H9 (cell line): ENCODE results near the gene CDCA3. TPM values are rescaled to one million over a fixed set of nuclear protein-coding genes. Genes with fewer than 3 reads are reported as not detected.

Experiments used
- DNase-seq: peaks from one replicate; pipeline ENCODE4 v3.0.0-alpha.2; 2017
- H2AFZ ChIP-seq: one replicate; pipeline ENCODE4 v1.6.1; 2013; ENCODE audit warnings: mild to moderate bottlenecking, low read length, control low read depth, moderate library complexity
- H2AK5ac ChIP-seq: 2 replicates; pipeline ENCODE4 v1.6.1; 2013; ENCODE audit warnings: low read length, control low read depth, mixed read lengths; ENCODE audit not compliant: insufficient read length
- H2BK120ac ChIP-seq: one replicate; pipeline ENCODE4 v1.6.1; 2013; ENCODE audit warnings: low read depth, mild to moderate bottlenecking, low read length, control low read depth, inconsistent platforms; ENCODE audit not compliant: poor library complexity, severe bottlenecking
- H2BK12ac ChIP-seq: 2 replicates; pipeline ENCODE4 v1.6.1; 2013; ENCODE audit warnings: low read length, control low read depth, mixed read lengths, low read depth; ENCODE audit not compliant: insufficient read length
- H2BK15ac ChIP-seq: 2 replicates; pipeline ENCODE4 v1.6.1; 2013; ENCODE audit warnings: low read depth, low read length, control low read depth
- H2BK20ac ChIP-seq: one replicate; pipeline ENCODE4 v1.6.1; 2013; ENCODE audit warnings: low read depth, mild to moderate bottlenecking, low read length, control low read depth, inconsistent platforms; ENCODE audit not compliant: poor library complexity, severe bottlenecking
- H2BK5ac ChIP-seq: 2 replicates; pipeline ENCODE4 v1.6.1; 2013; ENCODE audit warnings: low read length, control low read depth, mixed read lengths; ENCODE audit not compliant: insufficient read length
- H3K14ac ChIP-seq: 2 replicates; pipeline ENCODE4 v1.6.1; 2013; ENCODE audit warnings: low read length, control low read depth; ENCODE audit not compliant: insufficient read depth
- H3K18ac ChIP-seq: 2 replicates; pipeline ENCODE4 v1.6.1; 2013; ENCODE audit warnings: low read depth, mild to moderate bottlenecking, mixed read lengths, low read length, control low read depth; ENCODE audit not compliant: insufficient read length
- H3K23ac ChIP-seq: 2 replicates; pipeline ENCODE4 v1.6.1; 2013; ENCODE audit warnings: low read length, control low read depth, mixed read lengths, low read depth; ENCODE audit not compliant: insufficient read length
- H3K23me2 ChIP-seq: 2 replicates; pipeline ENCODE4 v1.6.1; 2013; ENCODE audit warnings: low read depth, mild to moderate bottlenecking, mixed read lengths, low read length, control low read depth; ENCODE audit not compliant: insufficient read length, poor library complexity, severe bottlenecking
- H3K27ac ChIP-seq: 2 replicates; pipeline ENCODE4 v1.5.1; 2013; ENCODE audit warnings: low read length, control low read depth, mixed read lengths, low read depth; ENCODE audit not compliant: insufficient read length
- H3K27me3 ChIP-seq: 2 replicates; pipeline ENCODE4 v1.6.1; 2013; ENCODE audit warnings: low read length, control low read depth, inconsistent platforms; ENCODE audit not compliant: insufficient read depth
- H3K4ac ChIP-seq: 2 replicates; pipeline ENCODE4 v1.6.1; 2013; ENCODE audit warnings: low read depth, mild to moderate bottlenecking, control low read depth, inconsistent platforms, low read length, moderate library complexity
- H3K4me1 ChIP-seq: 2 replicates; pipeline ENCODE4 v1.6.1; 2013; ENCODE audit warnings: low read length, control low read depth, inconsistent platforms; ENCODE audit not compliant: insufficient read depth
- H3K4me2 ChIP-seq: 2 replicates; pipeline ENCODE4 v1.6.1; 2013; ENCODE audit warnings: low read length, control low read depth, mixed read lengths; ENCODE audit not compliant: insufficient read length, insufficient read depth
- H3K56ac ChIP-seq: 2 replicates; pipeline ENCODE4 v1.6.1; 2013; ENCODE audit warnings: low read depth, mild to moderate bottlenecking, mixed read lengths, low read length, control low read depth; ENCODE audit not compliant: insufficient read length
- H3K79me1 ChIP-seq: 2 replicates; pipeline ENCODE4 v1.6.1; 2013; ENCODE audit warnings: low read depth, mild to moderate bottlenecking, moderate library complexity, low read length, control low read depth, inconsistent platforms; ENCODE audit not compliant: insufficient read depth, poor library complexity, severe bottlenecking
- H3K79me2 ChIP-seq: 2 replicates; pipeline ENCODE4 v1.6.1; 2013; ENCODE audit warnings: low read length, control low read depth, inconsistent platforms; ENCODE audit not compliant: insufficient read depth
- H3K9ac ChIP-seq: 2 replicates; pipeline ENCODE4 v1.6.1; 2013; ENCODE audit warnings: low read length, control low read depth, mixed read lengths; ENCODE audit not compliant: insufficient read length; ENCODE audit errors: extremely low read depth
- H3K9me3 ChIP-seq: one replicate; pipeline ENCODE4 v1.6.1; 2013; ENCODE audit warnings: low read depth, low read length, inconsistent platforms; ENCODE audit not compliant: control insufficient read depth
- H3T11ph ChIP-seq: one replicate; pipeline ENCODE4 v1.6.1; 2013; ENCODE audit warnings: mild to moderate bottlenecking, low read length, control low read depth, inconsistent platforms
- H4K20me1 ChIP-seq: one replicate; pipeline ENCODE4 v1.6.1; 2013; ENCODE audit not compliant: control insufficient read depth, insufficient read length, insufficient read depth
- H4K5ac ChIP-seq: 2 replicates; pipeline ENCODE4 v1.6.1; 2013; ENCODE audit warnings: low read depth, mild to moderate bottlenecking, mixed read lengths, low read length, control low read depth; ENCODE audit not compliant: insufficient read length
- H4K8ac ChIP-seq: replicated peaks from 2 replicates; pipeline ENCODE4 v1.6.1; 2013; ENCODE audit warnings: low read length, control low read depth, mixed read lengths, low read depth; ENCODE audit not compliant: insufficient read length
- H4K91ac ChIP-seq: 2 replicates; pipeline ENCODE4 v1.6.1; 2013; ENCODE audit warnings: low read depth, mild to moderate bottlenecking, moderate library complexity, mixed read lengths, low read length, control low read depth; ENCODE audit not compliant: insufficient read length
- H3K27ac Mint-ChIP-seq, 3 experiments: 2 replicates in 2 of 3; 3 replicates in 1 of 3; pipeline ENCODE4 v1.8.0; 2020 to 2021; ENCODE audit warnings: mixed read lengths in 3 of 3, mild to moderate bottlenecking in 1 of 3, moderate library complexity in 1 of 3
- H3K27me3 Mint-ChIP-seq: 2 replicates; pipeline ENCODE4 v1.8.0; 2021; ENCODE audit warnings: low read depth, mild to moderate bottlenecking, moderate library complexity, mixed read lengths
- H3K36me3 Mint-ChIP-seq, 3 experiments: 2 replicates in 2 of 3; 3 replicates in 1 of 3; pipeline ENCODE4 v1.8.0; 2020 to 2021; ENCODE audit warnings: low read depth in 3 of 3, mixed read lengths in 3 of 3; ENCODE audit not compliant: insufficient read depth in 1 of 3
- H3K4me1 Mint-ChIP-seq, 2 experiments: 2 replicates each; pipeline ENCODE4 v1.8.0; 2020; ENCODE audit warnings: mixed read lengths in 2 of 2
- H3K4me3 Mint-ChIP-seq, 2 experiments: 2 replicates in 1 of 2; 3 replicates in 1 of 2; pipeline ENCODE4 v1.8.0; 2020 to 2021; ENCODE audit warnings: mild to moderate bottlenecking in 2 of 2, mixed read lengths in 2 of 2, moderate library complexity in 1 of 2
- H3K9me3 Mint-ChIP-seq, 2 experiments: 2 replicates in 1 of 2; 3 replicates in 1 of 2; pipeline ENCODE4 v1.8.0; 2020; ENCODE audit warnings: mild to moderate bottlenecking in 2 of 2, mixed read lengths in 2 of 2, moderate library complexity in 1 of 2
- CTCF ChIP-seq: fragments of 200-600 bp; sonication (generic); conservative IDR thresholded peaks from 3 replicates; pipeline ENCODE4 v1.8.0; 2021; ENCODE audit warnings: antibody characterized with exemption, mild to moderate bottlenecking
- WGBS: extraction: QIAGEN DNeasy Blood & Tissue Kit; methylation state at CpG from one replicate; pipeline ENCODE4 v1.1.7; 2013; ENCODE audit warnings: missing lambda C conversion rate, low lambda C conversion rate, mixed read lengths; ENCODE audit not compliant: insufficient read length; ENCODE audit errors: extremely low coverage; 5-methylcytosine and 5-hydroxymethylcytosine counted together
- total RNA-seq: library from RNA; stranded (reverse); gene quantifications from 2 replicates; pipeline ENCODE4 v1.2.1, GENCODE V29; 2021

The CDCA3 gene
- total RNA-seq, 1 experiment from 2014 or later, result 45.1 TPM

GRCh38 chr12:6884539-6884938 is 33.5 kb upstream of the CDCA3 start:
- Mint-ChIP-seq H3K9me3 (no peaks in the 10 kb centered on the region; a peak in 1 of 5 replicates), H3K36me3 (peaks cover 0 to 32% (median 30%) of the 10 kb centered on the region in 3 experiments; a peak in 4 of 7 replicates), H3K4me1 (peaks cover 29 to 40% of the 10 kb centered on the region in 2 experiments), H3K27ac (peak overlapping the region in 2 of 3 experiments; percentile 94; a peak in 4 of 7 replicates), H3K4me3 (no peak overlapping the region), H3K27me3 (no peaks in the 10 kb centered on the region)
- Histone ChIP-seq H4K5ac (no peak overlapping the region), H2AK5ac (no peak overlapping the region), H2BK15ac (no peak overlapping the region), H3K18ac (no peak overlapping the region), H3K56ac (no peak overlapping the region), H2BK20ac (no peak overlapping the region), H3K14ac (no peak overlapping the region), H3K4ac (no peak overlapping the region), H4K91ac (no peak overlapping the region), H3K79me1 (no peaks in the 10 kb centered on the region), H3K27ac (no peak overlapping the region), H3K23me2 (no peaks in the 10 kb centered on the region), H2BK120ac (no peak overlapping the region), H3K27me3 (no peaks in the 10 kb centered on the region), H3K4me2 (no peak overlapping the region), H2AFZ (no peak overlapping the region), H3K79me2 (no peaks in the 10 kb centered on the region), H4K8ac (no peak overlapping the region), H3T11ph (no peak overlapping the region), H3K23ac (no peak overlapping the region), H2BK12ac (no peak overlapping the region), H2BK5ac (no peak overlapping the region), H4K20me1 (no peaks in the 10 kb centered on the region), H3K9me3 (no peaks in the 10 kb centered on the region), H3K4me1 (peaks cover 2% of the 10 kb centered on the region; the same call in 1 of the 2 replicates), H3K9ac (no peak overlapping the region)
- TF ChIP-seq CTCF, result no peak
- DNase-seq, result peak; percentile 55
- WGBS, result no CpG with 5 or more reads among the region's 22 CpGs
